ENCODE results near the gene HCFC1.

The HCFC1 gene

DNA sequence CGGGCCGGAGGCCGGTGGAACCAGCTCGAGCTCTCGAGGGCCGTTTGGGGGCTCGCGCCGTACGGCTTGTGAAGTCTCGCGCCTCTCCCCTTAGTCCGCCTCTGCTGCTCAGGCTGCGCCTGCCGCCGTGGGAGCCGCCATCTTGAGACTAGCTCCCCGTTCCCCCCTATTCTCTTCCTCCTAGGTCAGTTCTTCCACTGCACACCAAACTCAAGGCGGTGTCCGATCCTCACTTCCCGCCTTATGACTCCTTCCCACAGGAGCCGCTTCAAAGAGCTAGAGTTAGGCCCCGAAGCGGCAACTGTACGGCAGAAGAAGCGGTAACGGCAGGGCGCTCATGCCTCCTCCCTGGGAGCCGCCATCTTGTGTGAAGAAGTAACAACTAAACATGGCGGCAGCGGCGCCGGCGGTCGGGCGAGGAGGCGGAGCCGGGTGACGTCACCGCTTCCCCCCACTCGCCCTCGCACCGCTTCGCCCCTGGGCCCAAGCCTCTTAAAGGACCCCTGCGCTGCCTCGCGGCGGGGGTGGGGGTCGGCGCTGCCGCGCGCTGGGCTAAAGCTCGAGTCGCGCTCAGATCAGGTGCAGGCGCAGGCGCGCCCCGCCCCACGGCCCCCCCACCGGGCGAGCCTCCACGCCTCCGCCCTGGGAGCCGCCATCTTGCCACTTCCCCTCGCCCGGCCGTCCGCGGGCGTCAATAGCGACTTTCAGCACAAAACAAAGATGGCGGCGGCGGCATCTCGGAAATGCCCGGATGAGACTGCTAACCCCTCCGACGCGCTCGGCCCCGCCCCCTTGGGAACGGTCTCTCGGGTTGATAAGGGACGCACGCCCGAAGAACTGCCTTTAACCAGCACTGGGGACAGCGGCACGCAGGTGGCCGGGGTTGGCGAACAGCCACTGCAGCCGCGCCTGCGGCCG lies at the start of gene HCFC1:
HCFC1 (minus strand) TSS at position 369 of the 918 bp plus-strand sequence. CDS start 978 bp downstream, outside the sequence.
- DNase-seq (ENCODE audit: low read depth), result peak; percentile 87
- TF ChIP-seq, protein P1, sequence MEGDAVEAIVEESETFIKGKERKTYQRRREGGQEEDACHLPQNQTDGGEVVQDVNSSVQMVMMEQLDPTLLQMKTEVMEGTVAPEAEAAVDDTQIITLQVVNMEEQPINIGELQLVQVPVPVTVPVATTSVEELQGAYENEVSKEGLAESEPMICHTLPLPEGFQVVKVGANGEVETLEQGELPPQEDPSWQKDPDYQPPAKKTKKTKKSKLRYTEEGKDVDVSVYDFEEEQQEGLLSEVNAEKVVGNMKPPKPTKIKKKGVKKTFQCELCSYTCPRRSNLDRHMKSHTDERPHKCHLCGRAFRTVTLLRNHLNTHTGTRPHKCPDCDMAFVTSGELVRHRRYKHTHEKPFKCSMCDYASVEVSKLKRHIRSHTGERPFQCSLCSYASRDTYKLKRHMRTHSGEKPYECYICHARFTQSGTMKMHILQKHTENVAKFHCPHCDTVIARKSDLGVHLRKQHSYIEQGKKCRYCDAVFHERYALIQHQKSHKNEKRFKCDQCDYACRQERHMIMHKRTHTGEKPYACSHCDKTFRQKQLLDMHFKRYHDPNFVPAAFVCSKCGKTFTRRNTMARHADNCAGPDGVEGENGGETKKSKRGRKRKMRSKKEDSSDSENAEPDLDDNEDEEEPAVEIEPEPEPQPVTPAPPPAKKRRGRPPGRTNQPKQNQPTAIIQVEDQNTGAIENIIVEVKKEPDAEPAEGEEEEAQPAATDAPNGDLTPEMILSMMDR (IDR thresholded peaks at IDR 0.05; ENCODE audit: low read length, missing control alignments), result no peak
- peak within 1 kb of the TSS; percentile 89 for H3K4me3 ChIP-seq (replicated peaks; ENCODE audit: low read depth, low read length)

DNA sequence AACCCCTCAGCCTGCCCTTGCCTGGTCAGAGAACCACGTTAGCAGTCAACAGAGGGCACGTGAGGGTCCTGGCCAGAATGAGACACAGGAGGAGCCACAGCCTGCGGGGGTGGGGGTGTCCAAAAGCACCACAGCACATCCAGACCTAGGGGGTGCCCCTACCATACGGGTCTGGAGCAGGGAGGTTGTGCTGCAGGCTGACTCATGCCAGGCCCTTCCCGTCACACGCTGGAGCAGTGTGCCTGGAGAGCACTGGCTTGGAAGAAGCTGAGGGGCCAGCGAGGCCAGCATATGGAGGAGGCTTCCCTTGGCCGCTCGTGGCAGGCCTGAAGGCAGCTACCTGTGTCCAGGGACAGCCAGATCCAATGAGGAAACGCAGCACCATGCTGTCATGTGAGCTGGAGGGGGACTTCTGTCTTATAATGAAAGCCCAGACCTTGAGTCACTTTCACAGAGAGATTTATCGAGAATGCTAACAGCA lies 49.6 kb upstream of the HCFC1 start:
- TF ChIP-seq, protein P1 (IDR thresholded peaks at IDR 0.05; ENCODE audit: low read length, missing control alignments), result no peak
- H3K4me3 ChIP-seq (replicated peaks; ENCODE audit: low read depth, low read length), result no peak overlapping the region
- DNase-seq (ENCODE audit: low read depth), result peak; percentile 62

DNA sequence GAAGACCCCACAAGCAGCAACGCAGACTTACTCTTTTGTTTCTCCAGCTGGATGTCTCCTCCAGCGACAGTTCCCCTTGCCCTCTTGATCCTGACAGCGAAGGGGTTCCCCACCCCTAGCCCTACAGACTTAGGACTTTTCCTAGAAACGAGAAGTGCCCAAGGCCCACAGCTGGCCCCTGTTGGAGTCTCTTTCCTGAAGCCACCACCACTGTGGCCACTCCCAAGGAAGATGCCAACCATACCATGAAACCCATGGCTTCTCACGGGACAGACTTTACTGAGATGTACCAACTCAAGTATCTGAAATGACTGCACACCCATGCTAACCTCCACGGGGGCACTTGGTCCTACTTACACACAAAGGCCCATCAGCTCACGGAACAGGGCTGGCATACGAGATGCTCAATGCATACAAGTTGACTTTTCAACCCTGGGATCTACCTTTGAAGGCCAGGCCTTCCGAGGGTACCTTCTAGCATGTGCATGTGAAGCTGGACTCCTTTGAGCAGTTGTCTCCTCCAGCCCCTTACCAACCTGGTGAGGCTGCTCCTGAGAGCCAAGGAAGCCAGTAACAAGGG lies 49.0 kb upstream of the HCFC1 start:
- DNase-seq (ENCODE audit: low read depth), result no peak
- peak overlapping the region; percentile 39 for H3K4me3 ChIP-seq (replicated peaks; ENCODE audit: low read depth, low read length)
- TF ChIP-seq, protein P1 (IDR thresholded peaks at IDR 0.05; ENCODE audit: low read length, missing control alignments), result no peak

DNA sequence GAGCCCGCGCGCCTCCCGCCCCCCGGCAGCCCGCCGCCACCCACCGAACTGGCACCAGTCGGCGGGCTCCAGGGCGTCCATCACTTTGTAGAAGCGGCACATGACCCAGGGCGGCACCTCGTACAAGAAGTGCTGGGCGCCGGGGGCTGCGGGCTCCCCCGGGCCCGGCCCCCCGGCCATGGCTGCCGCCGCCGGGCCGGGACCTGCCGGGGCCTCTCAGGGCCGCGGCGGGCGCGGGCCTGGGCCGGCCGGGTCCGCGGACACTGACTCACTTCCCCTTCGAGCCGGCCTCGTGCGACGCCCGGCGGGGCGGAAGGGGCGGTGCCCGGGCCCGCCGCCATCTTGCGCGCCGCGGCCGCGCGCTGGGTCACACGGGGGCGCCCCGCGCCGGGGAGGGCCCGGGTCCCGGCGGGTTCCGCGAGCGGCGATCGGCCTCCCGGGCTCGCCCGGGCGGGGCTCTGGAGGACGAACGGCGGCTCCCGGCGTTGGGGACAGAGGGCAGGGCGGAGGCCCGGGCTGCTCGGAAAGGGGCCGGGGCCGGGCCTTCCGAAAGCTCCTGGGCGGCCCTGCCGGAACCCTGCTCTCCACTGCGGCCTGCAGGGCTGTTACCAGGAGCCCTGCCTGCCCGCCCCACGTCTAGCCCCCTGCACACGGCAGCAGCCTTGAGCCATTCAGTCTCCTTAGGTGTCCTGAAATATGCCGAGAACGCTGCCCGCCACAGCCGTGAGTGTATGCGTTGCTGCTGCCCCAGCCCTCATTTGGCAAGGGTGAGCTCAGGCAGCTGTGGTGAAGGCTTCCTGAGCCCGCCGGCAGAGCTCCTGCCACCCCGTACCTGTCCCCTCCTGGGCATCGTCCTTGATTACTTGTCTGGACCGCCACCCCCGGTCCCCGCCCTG lies 48.3 kb upstream of the HCFC1 start, which contains the start of gene IRAK1:
IRAK1 (minus strand) TSS at position 270 of the 896 bp plus-strand sequence; CDS start at position 180, 90 bp downstream.
- TF ChIP-seq, protein P1 (IDR thresholded peaks at IDR 0.05; ENCODE audit: low read length, missing control alignments), result no peak
- peak within 1 kb of the TSS; percentile 58 for H3K4me3 ChIP-seq (replicated peaks; ENCODE audit: low read depth, low read length)
- DNase-seq (ENCODE audit: low read depth), result peak; percentile 60

DNA sequence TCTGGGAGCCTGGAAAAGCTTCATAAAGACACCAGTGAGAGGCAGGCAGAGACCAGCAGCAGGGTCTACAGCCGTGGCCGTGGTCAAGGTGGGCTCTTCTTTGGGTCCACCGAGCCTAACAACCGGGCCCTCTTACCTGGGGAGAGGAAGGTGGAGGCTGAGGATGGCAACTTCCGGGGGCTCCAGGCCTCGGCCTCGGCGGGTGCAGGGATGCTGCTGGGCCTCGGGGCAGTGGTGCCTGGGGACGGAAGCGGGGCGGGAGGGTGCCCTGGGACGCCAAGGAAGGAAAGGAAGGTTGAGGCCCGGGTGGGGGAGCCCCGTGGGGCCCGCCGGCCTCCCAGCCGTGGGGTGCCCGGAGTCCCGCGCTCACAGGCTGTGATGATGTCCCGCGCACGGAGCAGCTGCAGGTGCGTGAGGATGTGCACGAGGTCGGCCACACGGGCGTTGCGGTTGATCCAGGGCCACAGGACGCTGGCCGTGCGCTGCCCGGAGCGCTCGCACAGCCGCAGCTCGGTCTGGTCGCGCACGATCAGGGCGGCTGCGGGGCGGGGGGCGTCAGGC lies 47.5 kb upstream of the HCFC1 start:
- no peak for DNase-seq (ENCODE audit: low read depth)
- TF ChIP-seq, protein P1 (IDR thresholded peaks at IDR 0.05; ENCODE audit: low read length, missing control alignments), result no peak
- peak overlapping the region; percentile 58 for H3K4me3 ChIP-seq (replicated peaks; ENCODE audit: low read depth, low read length)

DNA sequence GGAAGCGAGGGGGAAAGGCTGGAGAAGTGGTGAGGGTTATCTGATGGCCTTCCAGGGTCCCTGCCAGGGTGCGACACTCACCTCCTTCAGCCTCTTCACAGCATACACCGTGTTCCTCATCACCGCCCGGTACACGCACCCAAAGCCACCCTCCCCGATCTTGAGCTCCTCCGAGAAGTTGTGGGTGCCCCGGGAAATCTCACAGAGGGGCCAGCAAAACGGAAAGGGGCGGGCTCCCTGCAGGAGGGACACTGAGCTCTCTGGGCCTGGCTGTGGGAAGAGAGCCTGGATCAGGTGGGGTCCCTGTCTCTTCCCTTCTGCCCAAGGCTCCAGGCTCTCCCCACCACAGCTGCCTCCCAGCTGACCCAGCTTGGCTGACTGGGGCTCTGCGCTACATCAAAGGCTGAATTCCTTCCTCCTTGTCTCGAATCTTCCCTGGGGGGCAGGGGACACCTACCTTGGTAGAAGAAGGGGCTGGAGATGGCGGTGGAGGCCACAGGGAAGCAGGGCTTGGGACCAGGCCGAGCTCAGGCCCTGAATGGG lies 47.0 kb upstream of the HCFC1 start:
- TF ChIP-seq, protein P1 (IDR thresholded peaks at IDR 0.05; ENCODE audit: low read length, missing control alignments), result no peak
- DNase-seq (ENCODE audit: low read depth), result no peak
- H3K4me3 ChIP-seq (replicated peaks; ENCODE audit: low read depth, low read length), result peak overlapping the region; percentile 58

All from fibroblast of pulmonary artery (primary cell).